ENCODE data around the gene FUBP3. TPM values are rescaled to one million over a fixed set of nuclear protein-coding genes. Genes with fewer than 3 reads are reported as not detected.

The FUBP3 gene
- total RNA-seq, 4 donors from 2014 or later: 40.6 to 64.8 (median 46.4) TPM

DNA sequence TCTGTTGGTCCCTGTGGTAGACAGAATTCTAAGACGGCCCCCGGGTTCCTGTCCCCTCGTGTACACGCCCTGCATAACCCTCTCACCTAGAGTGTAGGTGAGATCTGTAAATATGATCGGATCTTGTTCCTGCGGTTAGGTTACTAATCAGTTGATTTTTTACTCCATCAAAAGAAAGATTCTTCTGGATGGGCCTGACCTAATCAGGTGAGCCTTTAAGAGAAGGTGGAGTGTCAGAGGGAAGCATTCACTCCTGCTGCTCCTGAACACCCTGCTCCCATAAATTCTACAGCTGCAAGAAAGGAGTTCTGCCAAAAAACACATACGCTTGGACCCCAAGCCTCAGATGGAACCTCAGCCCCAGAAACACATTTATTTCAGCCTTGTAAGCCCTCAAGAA is 15.6 kb upstream of the FUBP3 start:
- Histone ChIP-seq H3K27ac (replicated peaks in 1 of 4) (no peak overlapping the region), H3K4me3 (no peak overlapping the region), H3K9me3 (no peaks in the 10 kb centered on the region), H3K27me3 (peaks cover 0 to 12% (median 0%) of the 10 kb centered on the region in 4 donors), H3K36me3 (no peaks in the 10 kb centered on the region), H3K4me1 (no peaks in the 10 kb centered on the region)
- DNase-seq (ENCODE audit: extremely low spot score): no peak
- TF ChIP-seq POLR2AphosphoS5 (IDR thresholded peaks at IDR 0.05) (no peak), EP300 (IDR thresholded peaks at IDR 0.05) (no peak), POLR2A (IDR thresholded peaks at IDR 0.05; ENCODE audit: low read depth) (no peak)
- TF ChIP-seq, protein P1, sequence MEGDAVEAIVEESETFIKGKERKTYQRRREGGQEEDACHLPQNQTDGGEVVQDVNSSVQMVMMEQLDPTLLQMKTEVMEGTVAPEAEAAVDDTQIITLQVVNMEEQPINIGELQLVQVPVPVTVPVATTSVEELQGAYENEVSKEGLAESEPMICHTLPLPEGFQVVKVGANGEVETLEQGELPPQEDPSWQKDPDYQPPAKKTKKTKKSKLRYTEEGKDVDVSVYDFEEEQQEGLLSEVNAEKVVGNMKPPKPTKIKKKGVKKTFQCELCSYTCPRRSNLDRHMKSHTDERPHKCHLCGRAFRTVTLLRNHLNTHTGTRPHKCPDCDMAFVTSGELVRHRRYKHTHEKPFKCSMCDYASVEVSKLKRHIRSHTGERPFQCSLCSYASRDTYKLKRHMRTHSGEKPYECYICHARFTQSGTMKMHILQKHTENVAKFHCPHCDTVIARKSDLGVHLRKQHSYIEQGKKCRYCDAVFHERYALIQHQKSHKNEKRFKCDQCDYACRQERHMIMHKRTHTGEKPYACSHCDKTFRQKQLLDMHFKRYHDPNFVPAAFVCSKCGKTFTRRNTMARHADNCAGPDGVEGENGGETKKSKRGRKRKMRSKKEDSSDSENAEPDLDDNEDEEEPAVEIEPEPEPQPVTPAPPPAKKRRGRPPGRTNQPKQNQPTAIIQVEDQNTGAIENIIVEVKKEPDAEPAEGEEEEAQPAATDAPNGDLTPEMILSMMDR (IDR thresholded peaks at IDR 0.05): no peak
- 92% methylated on average over 7 of the region's 7 CpGs for WGBS
- intact Hi-C loops (cut with DNase I): no loop called here

DNA sequence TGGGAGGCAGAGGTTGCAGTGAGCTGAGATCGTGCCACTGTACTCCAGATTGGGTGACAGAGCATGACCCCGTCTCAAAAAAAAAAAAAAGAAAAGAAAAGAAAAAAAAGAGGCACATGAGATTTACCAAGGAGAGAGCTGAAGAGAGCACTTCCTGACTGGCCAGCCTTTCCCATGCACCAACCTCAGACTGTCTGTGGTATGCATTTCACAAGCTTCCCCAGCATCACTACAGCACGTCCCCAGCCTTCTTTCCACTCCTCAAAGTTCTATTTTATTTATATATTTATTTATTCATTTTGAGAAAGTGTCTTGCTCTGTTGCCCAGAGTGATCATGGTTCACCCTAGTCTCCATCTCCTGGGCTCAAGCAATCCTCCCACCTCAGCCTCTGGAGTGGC is 13.6 kb upstream of the FUBP3 start:
- TF ChIP-seq POLR2AphosphoS5 (IDR thresholded peaks at IDR 0.05) (no peak), EP300 (IDR thresholded peaks at IDR 0.05) (no peak), POLR2A (IDR thresholded peaks at IDR 0.05; ENCODE audit: low read depth) (no peak)
- TF ChIP-seq, protein P1 (IDR thresholded peaks at IDR 0.05): no peak
- intact Hi-C loops (cut with DNase I): no loop called here
- 67% methylated on average over 3 of the region's 3 CpGs for WGBS
- no peak for DNase-seq (ENCODE audit: extremely low spot score)
- Histone ChIP-seq H3K27ac (replicated peaks in 1 of 4) (no peak overlapping the region), H3K4me3 (no peak overlapping the region), H3K27me3 (peaks cover 0 to 12% (median 0%) of the 10 kb centered on the region in 4 donors), H3K4me1 (no peaks in the 10 kb centered on the region), H3K9me3 (no peaks in the 10 kb centered on the region), H3K36me3 (no peaks in the 10 kb centered on the region)

DNA sequence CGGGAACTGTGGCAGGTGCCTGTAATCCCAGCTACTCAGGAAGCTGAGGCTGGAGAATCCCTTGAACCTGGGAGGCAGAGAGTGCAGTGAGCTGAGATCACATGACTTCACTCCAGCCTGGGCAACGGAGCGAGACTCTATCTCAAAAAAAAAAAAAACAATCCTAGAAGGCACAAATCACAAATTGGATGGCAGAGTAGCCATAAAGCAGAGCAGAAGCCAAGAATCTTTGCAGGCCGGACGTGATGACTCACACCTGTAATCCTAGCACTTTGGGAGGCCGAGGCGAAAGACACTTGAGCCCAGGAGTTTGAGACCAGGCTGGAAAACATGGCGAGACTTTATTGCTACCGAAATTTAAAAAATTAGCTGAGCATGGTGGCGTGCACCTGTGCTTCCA is 9.2 kb upstream of the FUBP3 start:
- WGBS: 83% methylated on average over 10 of the region's 10 CpGs
- peaks cover 0 to 7% (median 0%) of the 10 kb centered on the region in 4 donors for H3K27me3 ChIP-seq
- no peaks in the 10 kb centered on the region for H3K4me1 ChIP-seq
- intact Hi-C loops (cut with DNase I): loop anchor here (10.0 kb wide), 1 partner anchor 105 kb away; no protein-coding TSS in a partner anchor
- no peak for TF ChIP-seq POLR2AphosphoS5 (IDR thresholded peaks at IDR 0.05)
- TF ChIP-seq POLR2A (IDR thresholded peaks at IDR 0.05; ENCODE audit: low read depth): no peak
- TF ChIP-seq, protein P1 (IDR thresholded peaks at IDR 0.05): no peak
- no peak for TF ChIP-seq EP300 (IDR thresholded peaks at IDR 0.05)
- no peaks in the 10 kb centered on the region for H3K36me3 ChIP-seq
- H3K9me3 ChIP-seq: no peaks in the 10 kb centered on the region
- H3K27ac ChIP-seq (replicated peaks in 1 of 4): no peak overlapping the region
- no peak overlapping the region for H3K4me3 ChIP-seq
- no peak for DNase-seq (ENCODE audit: extremely low spot score)

DNA sequence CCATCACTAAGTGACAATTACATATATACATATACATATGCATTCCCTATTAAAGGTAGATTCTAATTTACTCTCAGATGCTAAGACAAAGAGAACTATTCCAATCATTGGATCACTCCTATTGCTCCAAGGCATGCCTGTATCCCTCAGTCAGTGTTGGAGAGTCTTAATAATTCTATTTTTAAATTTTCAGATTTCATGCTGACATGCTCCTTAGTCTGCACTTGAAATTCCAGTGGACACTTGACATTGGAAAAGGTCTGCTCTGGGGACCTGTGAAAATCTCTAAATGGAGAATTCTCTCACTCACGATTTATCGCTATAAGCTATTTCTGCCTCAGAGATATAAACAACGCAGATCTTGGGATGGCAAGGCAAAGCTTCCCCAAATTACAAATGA is 3.9 kb upstream of the FUBP3 start:
- no peak overlapping the region for H3K4me3 ChIP-seq
- WGBS: 85% methylated on average over 3 of the region's 3 CpGs
- intact Hi-C loops (cut with DNase I): loop anchor here (5.0 to 10.0 kb wide), 2 partner anchors 107 to 111 kb away; no protein-coding TSS in a partner anchor
- no peaks in the 10 kb centered on the region for H3K9me3 ChIP-seq
- no peaks in the 10 kb centered on the region for H3K27me3 ChIP-seq
- H3K27ac ChIP-seq (replicated peaks in 1 of 4): no peak overlapping the region
- no peaks in the 10 kb centered on the region for H3K36me3 ChIP-seq
- TF ChIP-seq POLR2A (IDR thresholded peaks at IDR 0.05; ENCODE audit: low read depth) (no peak), POLR2AphosphoS5 (IDR thresholded peaks at IDR 0.05) (no peak), EP300 (IDR thresholded peaks at IDR 0.05) (no peak)
- TF ChIP-seq, protein P1 (IDR thresholded peaks at IDR 0.05): no peak
- no peak for DNase-seq (ENCODE audit: extremely low spot score)
- H3K4me1 ChIP-seq: peaks cover 14 to 18% (median 15%) of the 10 kb centered on the region in 4 donors

DNA sequence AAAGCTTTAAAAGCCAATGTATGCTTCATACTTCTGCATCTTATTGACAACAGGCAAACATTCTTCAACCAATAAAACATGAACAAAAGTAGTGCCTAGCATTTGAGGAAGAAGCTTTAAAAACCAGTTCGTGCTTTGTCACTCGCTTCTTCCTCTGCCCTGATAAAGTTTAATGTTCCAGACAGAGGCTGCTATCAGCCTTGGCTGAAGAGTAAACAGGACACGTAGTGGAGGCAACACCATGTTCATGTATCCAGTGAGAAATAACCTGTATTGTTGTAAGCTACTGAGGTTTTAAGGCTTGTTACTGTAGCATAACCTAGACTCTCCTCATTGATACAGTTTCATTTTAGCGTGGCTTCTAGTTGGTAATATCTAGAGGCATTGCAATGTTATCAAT is 3.2 kb upstream of the FUBP3 start:
- H3K9me3 ChIP-seq: no peaks in the 10 kb centered on the region
- H3K27me3 ChIP-seq: no peaks in the 10 kb centered on the region
- H3K4me1 ChIP-seq: peaks cover 21 to 25% (median 21%) of the 10 kb centered on the region in 4 donors
- intact Hi-C loops (cut with DNase I): loop anchor here (5.0 to 10.0 kb wide), 2 partner anchors 106 to 111 kb away; no protein-coding TSS in a partner anchor
- H3K4me3 ChIP-seq: no peak overlapping the region
- peaks cover 0 to under 1% (median 0%) of the 10 kb centered on the region in 4 donors for H3K36me3 ChIP-seq
- 67% methylated on average over 4 of the region's 4 CpGs for WGBS
- no peak for TF ChIP-seq POLR2A (IDR thresholded peaks at IDR 0.05; ENCODE audit: low read depth)
- no peak for TF ChIP-seq EP300 (IDR thresholded peaks at IDR 0.05)
- TF ChIP-seq, protein P1 (IDR thresholded peaks at IDR 0.05): no peak
- TF ChIP-seq POLR2AphosphoS5 (IDR thresholded peaks at IDR 0.05): no peak
- no peak overlapping the region for H3K27ac ChIP-seq (replicated peaks in 1 of 4)
- DNase-seq (ENCODE audit: extremely low spot score): no peak
